ENCODE results near the gene PATL2.

GRCh38 chr15:44623178-44623577, 87.9 kb downstream of the PATL2 start:
- no peak for TF ChIP-seq EZH2phosphoT487 (IDR thresholded peaks at IDR 0.05; ENCODE audit: unreplicated experiment)
- TF ChIP-seq EZH2 (IDR thresholded peaks at IDR 0.05; ENCODE audit: low read depth, unreplicated experiment): no peak
- no peak for TF ChIP-seq CTCF (conservative IDR thresholded peaks at IDR 0.05; ENCODE audit: low read depth in 2 of 2)
- TF ChIP-seq ZNF462 (CRISPR knock-in tag; IDR thresholded peaks at IDR 0.05): no peak
- TF ChIP-seq POLR2AphosphoS5 (IDR thresholded peaks at IDR 0.05; ENCODE audit: low read depth): no peak
